Measurements from ENCODE around the gene SP100.

- TF ChIP-seq CTCF (IDR thresholded peaks at IDR 0.05) (no peak), POLR2A (IDR thresholded peaks at IDR 0.05) (no peak)
Observed at GRCh38 chr2:230417436-230417835, 1.4 kb downstream of the SP100 start.

Data from right lobe of liver (tissue), 4 donors.